HG02852 (cell line): ENCODE measurements around the gene EHMT2.
"Not testable (repeated sequence)": the region's sequence is repeated elsewhere in the genome, so short reads cannot be mapped to it uniquely, and the experiment has no call there.

ENCODE experiments used
- ATAC-seq: cut with Tn5 transposase; IDR thresholded peaks from one replicate; pipeline ENCODE4 v1.9.1; 2021; ENCODE audit warnings: mild to moderate bottlenecking, moderate library complexity; ENCODE audit not compliant: unreplicated experiment

Gene EHMT2

GRCh38 chr6:31915756-31916155 lies 18.3 kb upstream of the EHMT2 start:
- ATAC-seq = no peak

DNA sequence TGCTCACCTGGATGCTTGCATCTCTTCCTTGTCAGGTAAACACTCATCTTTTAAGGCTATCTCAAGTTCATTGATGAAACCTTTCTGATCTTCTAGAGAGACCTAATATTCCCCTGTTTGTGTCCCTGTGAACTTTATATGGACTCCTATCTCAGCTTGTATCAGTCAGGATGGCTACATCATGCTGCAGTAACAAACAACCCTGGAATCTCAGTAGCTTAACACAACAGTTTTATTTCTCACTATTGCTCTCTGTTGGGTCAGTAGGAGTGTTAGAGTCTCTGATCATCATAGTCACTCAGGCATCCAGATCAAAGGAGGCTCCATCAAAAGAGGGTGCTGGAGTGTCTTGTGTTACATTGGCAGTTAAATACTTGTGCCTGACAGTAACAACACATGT lies 17.9 kb upstream of the EHMT2 start:
- no peak for ATAC-seq

DNA sequence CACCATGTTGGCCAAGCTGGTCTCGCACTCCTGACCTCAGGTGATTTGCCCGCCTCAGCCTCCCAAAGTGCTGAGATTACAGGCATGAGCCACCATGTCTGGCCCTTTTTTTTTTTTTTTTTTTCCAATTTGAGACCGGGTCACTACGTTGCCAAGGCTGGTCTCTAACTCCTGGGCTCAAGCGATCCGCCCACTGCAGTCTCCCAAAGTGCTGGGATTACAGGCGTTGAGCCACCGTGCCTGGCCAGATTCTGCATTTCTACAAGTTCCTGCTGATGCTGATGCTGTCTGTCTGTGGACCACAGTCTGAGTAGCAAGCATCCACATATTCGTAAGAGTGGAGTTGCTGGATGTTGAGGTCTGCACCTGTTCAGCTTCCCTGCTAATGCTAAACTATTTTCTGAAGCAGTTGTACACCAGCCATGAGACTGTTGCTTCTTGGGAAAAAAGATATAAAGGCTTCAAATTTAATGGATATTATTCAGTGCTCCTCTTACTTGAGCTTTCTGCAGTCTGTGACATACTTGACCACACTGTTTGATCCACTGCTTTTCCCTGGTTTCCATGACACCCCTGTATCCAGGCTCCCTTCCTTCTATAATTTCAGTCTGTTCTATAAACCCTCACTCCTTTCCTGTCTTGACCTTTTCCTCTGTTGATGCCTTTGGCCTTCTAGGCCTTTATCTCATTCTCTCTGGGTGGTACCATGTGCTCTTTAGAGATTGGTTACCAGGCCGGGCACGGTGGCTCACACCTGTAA lies 14.5 kb upstream of the EHMT2 start:
- no peak for ATAC-seq

- not testable (repeated sequence) for ATAC-seq
These were observed 11.8 kb upstream of the EHMT2 start for GRCh38 chr6:31909298-31909697.

DNA sequence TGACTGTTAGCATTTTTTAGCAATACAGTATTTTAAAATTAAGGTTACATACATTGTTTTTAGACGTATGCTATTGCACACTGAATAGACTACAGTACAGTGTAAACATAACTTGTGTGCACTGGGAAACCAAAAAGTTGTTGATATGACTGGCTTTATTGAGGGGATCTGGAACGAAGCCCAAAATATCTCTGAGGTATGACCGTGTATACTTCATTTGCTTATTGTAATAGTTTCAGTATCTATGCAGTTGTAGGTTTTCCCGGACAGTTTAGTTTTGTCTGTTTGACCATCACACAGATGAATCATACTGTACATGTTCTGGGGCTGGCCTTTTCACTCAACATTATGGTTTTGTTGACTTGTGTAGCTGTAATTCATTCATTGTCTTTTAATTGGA lies 11.3 kb upstream of the EHMT2 start:
- ATAC-seq = peak; percentile 83

- not testable (repeated sequence) for ATAC-seq
These were observed 10.8 kb upstream of the EHMT2 start for GRCh38 chr6:31908255-31908654.

DNA sequence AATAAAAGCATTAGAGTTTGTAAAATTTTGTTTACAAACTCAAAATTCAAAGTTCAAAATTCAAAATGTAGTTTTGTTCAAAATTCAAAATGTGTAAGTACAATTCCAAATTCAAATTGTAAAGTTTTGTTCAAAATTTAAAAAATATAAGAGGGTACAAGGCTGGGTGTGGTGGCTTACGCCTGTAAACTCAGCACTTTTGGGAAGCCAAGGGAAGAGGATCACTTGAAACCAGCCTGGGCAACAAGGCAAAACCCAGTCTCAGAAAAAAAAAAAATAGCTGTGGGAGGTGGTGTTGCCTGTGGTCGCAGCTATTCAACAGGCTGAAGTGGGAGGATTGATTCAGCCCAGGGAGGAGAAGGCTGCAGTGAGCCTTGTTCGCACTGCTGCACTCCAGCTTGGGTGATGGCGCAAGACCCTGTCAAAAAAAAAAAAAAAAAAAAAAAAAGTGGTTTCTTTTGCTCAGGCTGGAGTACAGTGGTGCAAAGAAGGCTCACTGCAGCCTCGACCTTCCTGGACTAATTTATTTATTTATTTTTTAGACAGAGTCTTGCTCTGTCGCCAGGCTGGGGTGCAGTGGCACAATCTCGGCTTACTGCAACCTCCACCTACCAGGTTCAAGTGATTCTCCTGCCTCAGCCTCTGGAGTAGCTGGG lies 9.8 kb upstream of the EHMT2 start:
- ATAC-seq = no peak

GRCh38 chr6:31906727-31907126 lies 9.2 kb upstream of the EHMT2 start:
- ATAC-seq = not testable (repeated sequence)

DNA sequence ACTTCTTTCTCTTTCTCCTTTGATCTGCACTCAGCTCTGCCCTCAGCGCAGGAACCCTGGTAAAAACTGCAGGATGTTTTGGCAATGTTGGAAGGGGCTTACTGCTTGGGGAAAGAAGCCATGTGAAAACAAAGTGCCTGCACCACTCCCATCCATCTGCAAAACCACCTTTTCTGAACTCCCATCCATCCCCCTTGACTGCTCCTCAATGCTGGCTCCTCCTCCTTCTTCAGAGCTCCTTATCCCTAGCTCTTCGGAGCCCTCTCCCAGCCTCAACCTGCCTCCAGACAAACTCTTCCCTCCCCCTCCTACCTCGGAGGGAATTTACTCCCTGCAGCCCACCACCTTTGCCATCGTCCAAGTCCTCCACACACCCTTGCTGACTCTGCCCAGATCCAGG lies 8.6 kb upstream of the EHMT2 start:
- no peak for ATAC-seq

DNA sequence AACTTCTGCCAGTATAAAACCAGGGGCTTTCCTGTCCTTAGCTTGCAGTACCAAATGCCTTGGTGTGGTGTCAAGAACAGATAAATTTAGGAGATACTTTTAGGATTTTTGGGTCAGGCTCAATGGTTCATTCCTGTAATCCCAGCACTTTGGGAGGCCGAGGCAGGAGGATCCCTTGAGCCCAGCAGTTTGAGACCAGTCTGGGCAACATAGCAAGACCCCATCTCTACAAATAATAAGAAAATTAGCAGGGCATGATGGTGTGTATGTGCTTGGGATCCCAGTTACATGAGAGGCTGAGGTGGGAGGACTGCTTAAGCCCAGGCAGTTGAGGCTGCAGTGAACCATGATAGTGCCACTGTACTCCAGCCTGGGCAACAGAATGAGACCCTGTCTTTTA lies 7.5 kb upstream of the EHMT2 start:
- no peak for ATAC-seq

- no peak for ATAC-seq
These were observed 6.5 kb upstream of the EHMT2 start for GRCh38 chr6:31903957-31904356.

DNA sequence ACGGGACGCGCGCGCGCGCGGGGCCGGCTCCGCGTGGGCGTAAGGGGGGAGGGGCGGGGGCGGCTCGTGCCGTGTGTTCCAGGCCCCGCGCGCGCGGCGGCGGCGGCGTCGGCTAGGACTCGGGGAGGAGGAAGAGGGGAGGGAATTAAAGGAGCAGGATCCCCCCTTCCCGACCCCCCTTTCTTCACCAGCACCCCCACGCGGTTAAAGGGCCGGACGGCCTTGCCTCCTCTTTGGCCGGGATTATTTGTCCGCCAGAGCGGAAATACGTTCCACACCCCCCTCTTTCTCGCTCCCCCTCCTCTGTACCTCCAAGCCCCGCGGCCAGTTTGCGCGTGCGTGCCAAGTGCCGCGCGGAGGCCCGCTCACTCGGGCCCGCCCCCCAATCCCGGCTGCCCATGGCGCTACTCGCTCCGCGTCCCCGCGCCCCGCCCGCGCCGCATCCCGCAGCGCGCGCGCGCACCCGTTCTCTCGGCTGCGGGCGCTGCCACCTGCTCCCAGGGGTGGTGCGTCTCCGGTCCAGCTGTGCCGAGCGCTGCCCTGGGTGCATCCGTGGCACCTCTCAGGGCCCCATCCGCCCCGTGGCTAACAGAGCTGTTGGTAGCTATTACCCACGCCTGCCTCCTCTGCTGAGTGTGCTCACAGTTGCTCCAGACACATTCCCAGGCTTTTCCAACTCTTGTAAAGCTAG lies 4.6 kb upstream of the EHMT2 start, which contains the start of gene ZBTB12:
Gene ZBTB12 (minus strand): TSS at position 134 of the 691 bp plus-strand sequence. CDS start 781 bp downstream, outside the sequence.
- peak; percentile 43 for ATAC-seq

DNA sequence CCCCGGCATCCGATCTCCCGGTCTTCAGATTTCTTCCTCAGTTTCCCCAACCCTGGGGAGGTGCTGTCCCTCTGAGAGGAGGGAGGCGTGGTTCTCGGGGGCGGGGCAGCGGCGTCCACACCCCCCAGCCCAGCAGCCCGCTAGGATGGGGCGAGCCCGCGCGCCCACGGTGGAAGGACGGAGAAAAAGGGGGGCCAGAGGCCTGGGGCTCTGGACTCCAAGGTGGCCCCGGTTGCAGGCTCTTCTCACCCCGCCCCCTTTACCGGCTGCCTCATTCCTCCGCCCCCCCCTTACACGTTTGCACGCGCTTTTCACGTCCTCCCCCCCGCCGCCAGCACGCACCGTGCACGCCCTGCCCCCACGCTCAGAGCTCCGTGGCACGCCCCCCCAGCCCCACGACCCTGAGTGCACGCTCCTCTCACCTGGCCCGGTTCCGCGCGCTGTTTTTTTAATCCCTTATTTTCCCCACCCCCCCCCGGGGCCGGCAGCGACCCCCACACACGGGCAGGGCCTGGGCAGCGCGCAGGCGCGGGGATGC lies 4.0 kb upstream of the EHMT2 start:
- peak; percentile 5 for ATAC-seq

- no peak for ATAC-seq
These were observed 3.5 kb upstream of the EHMT2 start for GRCh38 chr6:31900917-31901414.

- ATAC-seq = no peak
These were observed 2.6 kb upstream of the EHMT2 start for GRCh38 chr6:31899882-31900722.

GRCh38 chr6:31899215-31899614 lies 1.7 kb upstream of the EHMT2 start:
- no peak for ATAC-seq

DNA sequence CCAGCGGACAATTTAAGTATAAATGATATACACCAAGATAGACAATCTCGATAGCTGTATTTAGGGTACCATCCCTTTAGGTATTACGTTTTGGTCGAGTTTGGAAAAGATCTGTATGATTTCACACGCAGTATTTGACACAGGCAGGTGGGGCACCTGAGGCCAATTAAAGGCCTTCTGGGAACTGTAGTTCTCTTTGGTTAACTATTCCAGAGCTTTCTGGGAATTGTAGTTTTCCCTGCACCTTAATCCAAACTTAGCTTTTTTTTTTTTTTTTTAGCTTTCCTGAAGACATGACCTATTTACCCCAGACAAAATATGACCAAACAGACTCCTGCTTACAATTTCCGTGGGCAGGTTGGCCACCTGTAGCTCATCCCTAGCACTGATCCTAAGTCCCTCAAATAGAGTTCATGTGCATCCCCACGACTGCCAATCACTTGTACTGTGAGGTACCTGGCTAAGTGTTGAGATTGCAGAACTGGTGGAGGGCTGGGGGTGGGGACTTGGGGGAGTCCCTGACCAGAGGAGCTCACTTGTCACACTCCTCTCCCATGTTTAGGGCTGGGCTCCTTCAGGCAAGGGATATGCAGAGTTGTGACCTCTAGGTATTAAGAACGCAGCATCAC lies 999 bp upstream of the EHMT2 start:
- ATAC-seq = no peak

DNA sequence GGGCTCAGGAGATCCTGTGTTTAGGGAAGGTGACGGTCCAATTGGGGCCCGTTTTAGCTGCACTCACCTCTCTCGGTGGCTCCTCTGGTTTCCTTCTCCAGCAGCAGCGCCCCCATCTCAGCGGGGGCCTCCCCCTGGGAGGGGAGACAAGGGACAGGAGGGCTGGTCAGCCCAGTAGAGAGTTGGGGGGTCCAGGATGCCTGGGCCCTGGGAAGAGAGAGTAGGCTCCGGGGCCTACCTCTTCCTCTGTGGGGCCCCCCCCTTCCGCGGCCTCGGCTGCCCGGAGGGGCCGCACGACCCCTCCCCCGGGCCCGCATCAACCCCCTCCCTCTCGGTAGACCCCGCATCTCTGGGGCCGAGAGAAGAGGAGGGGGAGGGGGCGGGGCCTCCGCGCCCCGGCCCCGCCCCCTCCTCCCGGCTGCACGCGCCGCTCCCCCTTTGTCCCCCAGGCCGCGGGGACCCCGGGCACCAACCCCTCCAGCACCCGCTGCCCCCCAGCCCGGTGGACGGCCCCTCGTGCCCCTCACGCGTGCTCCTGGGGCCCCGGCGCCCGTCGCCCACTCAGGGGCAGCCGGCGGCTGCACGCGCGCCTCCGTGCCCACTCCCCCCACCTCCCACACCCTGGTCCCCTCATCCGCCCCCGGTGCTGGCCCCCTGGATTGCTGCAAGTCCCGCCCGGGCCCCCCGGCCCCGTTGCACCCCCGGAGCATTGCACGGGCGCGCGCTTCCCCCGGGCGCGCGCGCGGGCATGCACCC lies 464 bp downstream of the EHMT2 start:
- ATAC-seq = peak; percentile 19

DNA sequence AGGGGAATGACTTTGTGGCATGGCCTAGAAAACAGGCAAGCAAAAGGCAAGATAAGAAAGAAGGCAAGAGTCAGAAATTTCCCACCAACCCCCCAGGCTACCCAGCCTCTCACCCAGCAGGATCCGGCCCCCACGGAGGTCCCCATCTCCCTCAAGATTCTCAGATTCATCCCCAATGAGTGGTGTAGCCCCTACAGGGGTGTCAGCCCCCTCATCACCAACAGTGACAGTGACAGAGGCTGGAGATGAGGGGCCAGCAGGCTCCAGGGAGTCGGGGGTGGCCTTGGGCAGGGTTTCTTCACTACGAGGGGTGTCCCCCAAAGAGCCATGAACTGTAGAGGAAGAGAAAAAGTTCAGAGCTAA lies 1.0 kb downstream of the EHMT2 start:
- ATAC-seq = no peak
